ENCODE measurements around the gene ACBD6. TPM values are rescaled to one million over a fixed set of nuclear protein-coding genes. Genes with fewer than 3 reads are reported as not detected.

Gene ACBD6
- total and polyA plus RNA-seq, 2 of the 4 experiments (the other 2 are of a cell fraction) = 52.5 to 59.1 TPM

DNA sequence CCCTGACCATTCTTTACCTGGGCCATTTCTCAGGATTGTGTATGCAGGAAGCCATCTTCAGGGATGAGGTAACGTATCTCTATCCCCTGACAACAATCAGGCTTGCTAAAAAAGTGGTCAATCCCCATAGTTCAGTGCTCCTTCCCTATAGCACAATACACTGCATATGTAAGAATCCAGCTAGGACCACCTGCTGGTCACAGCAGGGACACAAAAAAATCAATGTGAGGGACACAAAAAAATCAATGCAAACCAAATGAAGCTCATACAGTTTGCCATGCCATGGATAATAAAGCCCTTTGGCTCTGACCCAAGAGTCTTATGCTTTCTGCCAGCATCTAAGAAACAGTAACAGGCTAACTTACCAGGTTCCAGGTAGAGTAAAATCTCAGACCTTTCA is 16.3 kb downstream of the ACBD6 start:
- H4K8ac ChIP-seq (ENCODE audit: low read depth in 2 of 2, low read length in 2 of 2) = no peak overlapping the region
- H2BK5ac ChIP-seq (ENCODE audit: low read depth, low read length, poor library complexity, severe bottlenecking) = no peak overlapping the region
- H3K18ac ChIP-seq (ENCODE audit: low read depth, low read length) = no peak overlapping the region
- H3K36me3 ChIP-seq (ENCODE audit: control insufficient read depth, insufficient read depth, low read length) = peaks cover 20% of the 10 kb centered on the region
- H3K9ac ChIP-seq (ENCODE audit: low read depth, low read length) = no peak overlapping the region
- H3K27me3 ChIP-seq (ENCODE audit: control insufficient read depth, insufficient read depth, low read length) = no peaks in the 10 kb centered on the region
- H4K20me1 ChIP-seq (ENCODE audit: insufficient read depth, low read length) = peaks cover 3% of the 10 kb centered on the region; the same call in 1 of the 2 replicates
- TF ChIP-seq, protein P1, sequence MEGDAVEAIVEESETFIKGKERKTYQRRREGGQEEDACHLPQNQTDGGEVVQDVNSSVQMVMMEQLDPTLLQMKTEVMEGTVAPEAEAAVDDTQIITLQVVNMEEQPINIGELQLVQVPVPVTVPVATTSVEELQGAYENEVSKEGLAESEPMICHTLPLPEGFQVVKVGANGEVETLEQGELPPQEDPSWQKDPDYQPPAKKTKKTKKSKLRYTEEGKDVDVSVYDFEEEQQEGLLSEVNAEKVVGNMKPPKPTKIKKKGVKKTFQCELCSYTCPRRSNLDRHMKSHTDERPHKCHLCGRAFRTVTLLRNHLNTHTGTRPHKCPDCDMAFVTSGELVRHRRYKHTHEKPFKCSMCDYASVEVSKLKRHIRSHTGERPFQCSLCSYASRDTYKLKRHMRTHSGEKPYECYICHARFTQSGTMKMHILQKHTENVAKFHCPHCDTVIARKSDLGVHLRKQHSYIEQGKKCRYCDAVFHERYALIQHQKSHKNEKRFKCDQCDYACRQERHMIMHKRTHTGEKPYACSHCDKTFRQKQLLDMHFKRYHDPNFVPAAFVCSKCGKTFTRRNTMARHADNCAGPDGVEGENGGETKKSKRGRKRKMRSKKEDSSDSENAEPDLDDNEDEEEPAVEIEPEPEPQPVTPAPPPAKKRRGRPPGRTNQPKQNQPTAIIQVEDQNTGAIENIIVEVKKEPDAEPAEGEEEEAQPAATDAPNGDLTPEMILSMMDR (conservative IDR thresholded peaks at IDR 0.05; ENCODE audit: low read depth, low read length) = no peak
- no peak for TF ChIP-seq MAFK (IDR thresholded peaks at IDR 0.05; ENCODE audit: low read depth, low read length)
- no peak overlapping the region for H2BK15ac ChIP-seq (ENCODE audit: low read depth, low read length)
- no peak overlapping the region for H2BK120ac ChIP-seq (ENCODE audit: low read depth, low read length)
- POLR2A ChIA-PET (ENCODE audit: unreplicated experiment) = no interaction called here
- DNase-seq = no peak
- no peak overlapping the region for H3K14ac ChIP-seq (replicated peaks; ENCODE audit: low read depth, low read length)
- H3K4me2 ChIP-seq (ENCODE audit: low read depth, low read length) = no peak overlapping the region
- H3K9me3 ChIP-seq (ENCODE audit: control insufficient read depth, insufficient read depth, low read length) = no peaks in the 10 kb centered on the region
- H2AK9ac ChIP-seq (replicated peaks; ENCODE audit: low read depth, low read length, poor library complexity) = no peak overlapping the region
- peaks cover 9% of the 10 kb centered on the region; the same call in 1 of the 2 replicates for H3K9me1 ChIP-seq (ENCODE audit: insufficient read depth, low read length)
- no peak overlapping the region for H4K5ac ChIP-seq (ENCODE audit: low read depth, low read length)
- H3K4ac ChIP-seq (ENCODE audit: low read depth, low read length) = no peak overlapping the region
- H3K79me1 ChIP-seq (ENCODE audit: low read depth in 1 of 2, low read length in 2 of 2) = peaks cover 26 to 36% of the 10 kb centered on the region in 2 experiments
- H2AFZ ChIP-seq (replicated peaks; ENCODE audit: low read length, poor library complexity) = no peak overlapping the region
- H3K23ac ChIP-seq (ENCODE audit: low read depth, low read length) = no peak overlapping the region
- CTCF ChIA-PET = no interaction called here
- H3K56ac ChIP-seq (ENCODE audit: extremely low read depth, insufficient read depth, low read length) = no peak overlapping the region
- in situ Hi-C loops (cut with MboI; ENCODE audit: low sequenced_read_pairs) = no loop called here
- no peak overlapping the region for H2AK5ac ChIP-seq (ENCODE audit: low read depth, low read length)
- no CpG with 5 or more reads among the region's 1 CpG for WGBS, 2 experiments (ENCODE audit: extremely low coverage in 2 of 2, insufficient read length in 1 of 2)
- H3K27ac ChIP-seq (ENCODE audit: insufficient read depth, low read length) = no peak overlapping the region
- H3K4me1 ChIP-seq (ENCODE audit: control insufficient read depth, insufficient read depth, low read length) = peaks cover 8% of the 10 kb centered on the region
- BruUV-seq (replicated peaks) = no TSS peak
- no peak overlapping the region for H4K91ac ChIP-seq (ENCODE audit: insufficient read depth, low read depth, low read length)
- no peak overlapping the region for H3K4me3 ChIP-seq (ENCODE audit: insufficient read depth, low read depth, low read length)
- ATAC-seq (ENCODE audit: low read depth) = no peak
- dilution Hi-C loops (cut with HindIII; ENCODE audit: low sequenced_read_pairs, unreplicated experiment) = no loop called here
- intact Hi-C loops (cut with micrococcal nuclease) = no loop called here
- no peak overlapping the region for H2BK20ac ChIP-seq (ENCODE audit: low read depth, low read length)
